HG03175 (cell line): ENCODE measurements around the gene HYAL2.
"Not testable (repeated sequence)": the region's sequence is repeated elsewhere in the genome, so short reads cannot be mapped to it uniquely, and the experiment has no call there.

Experiments used
- ATAC-seq: cut with Tn5 transposase; IDR thresholded peaks from one replicate; pipeline ENCODE4 v1.9.1; 2021; ENCODE audit warnings: mild to moderate bottlenecking, moderate library complexity; ENCODE audit not compliant: unreplicated experiment

Gene HYAL2

DNA sequence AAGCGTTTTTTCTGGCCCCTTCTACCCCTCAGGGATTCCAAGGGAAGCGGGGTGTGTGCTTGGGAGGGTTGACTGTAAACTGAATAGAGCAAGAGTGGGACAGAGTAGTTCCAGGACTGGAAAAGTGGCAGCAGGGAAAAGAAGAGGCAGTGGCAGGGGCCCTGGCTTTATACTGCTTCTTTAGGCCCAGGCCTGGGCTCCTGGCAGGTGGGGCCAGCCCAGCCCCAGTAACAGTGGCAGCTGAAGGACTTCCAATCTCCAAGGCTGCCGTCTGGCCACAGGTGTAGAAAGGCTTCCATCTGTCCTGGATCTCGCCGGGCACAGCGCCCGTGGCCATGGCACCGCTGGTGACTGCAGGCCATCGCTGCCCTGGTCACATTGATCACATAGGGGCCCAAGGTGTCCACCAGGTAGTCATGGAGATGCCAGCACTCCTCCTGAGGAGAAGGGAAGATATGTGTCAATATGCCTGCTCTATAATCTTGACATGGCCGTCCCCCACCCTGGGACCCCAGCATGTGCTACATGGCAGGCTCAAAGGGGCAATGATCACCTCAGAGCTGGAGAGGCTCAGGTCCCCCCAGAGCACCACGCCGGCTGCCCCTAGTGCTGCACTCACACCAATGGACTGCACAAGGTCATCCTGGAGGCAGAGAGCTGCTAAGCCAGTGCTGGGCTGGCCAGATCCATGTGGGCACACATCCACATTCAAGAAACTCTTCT lies 29.3 kb downstream of the HYAL2 start:
- ATAC-seq: no peak

GRCh38 chr3:50292159-50293078 lies 30.1 kb downstream of the HYAL2 start, which contains the start of gene IFRD2:
Gene IFRD2 (minus strand): TSS chr3:50292429. CDS start chr3:50292274, 155 bp downstream.
- peak; percentile 96 for ATAC-seq

DNA sequence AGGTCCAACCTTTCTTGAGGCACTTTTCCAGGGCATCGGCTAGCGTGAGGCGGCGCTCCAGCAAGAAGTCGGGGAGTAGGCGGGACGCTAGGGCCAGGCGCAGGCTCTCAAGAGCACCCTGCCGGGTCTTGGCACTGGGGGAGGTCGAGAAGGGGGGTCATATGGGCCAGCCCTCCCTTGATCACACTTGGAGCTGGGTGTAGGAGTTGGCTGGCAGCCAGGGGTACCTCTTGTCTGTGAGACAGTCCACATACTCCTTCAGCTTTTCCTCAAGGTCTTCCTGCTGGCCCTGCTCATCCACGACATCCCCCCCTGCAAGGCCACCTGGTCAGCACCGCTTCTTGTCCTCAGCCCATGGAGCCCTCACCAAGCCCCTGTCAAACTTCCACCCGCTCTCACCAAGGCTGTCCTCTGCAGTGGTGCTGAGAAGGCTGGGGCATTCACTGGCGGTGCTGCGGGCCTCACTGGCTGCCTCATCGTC lies 32.3 kb downstream of the HYAL2 start:
- ATAC-seq: no peak

- ATAC-seq: no peak
Observed at GRCh38 chr3:50289130-50289529, 33.4 kb downstream of the HYAL2 start.

- ATAC-seq: no peak
Observed at GRCh38 chr3:50288387-50289007, 34.0 kb downstream of the HYAL2 start.

DNA sequence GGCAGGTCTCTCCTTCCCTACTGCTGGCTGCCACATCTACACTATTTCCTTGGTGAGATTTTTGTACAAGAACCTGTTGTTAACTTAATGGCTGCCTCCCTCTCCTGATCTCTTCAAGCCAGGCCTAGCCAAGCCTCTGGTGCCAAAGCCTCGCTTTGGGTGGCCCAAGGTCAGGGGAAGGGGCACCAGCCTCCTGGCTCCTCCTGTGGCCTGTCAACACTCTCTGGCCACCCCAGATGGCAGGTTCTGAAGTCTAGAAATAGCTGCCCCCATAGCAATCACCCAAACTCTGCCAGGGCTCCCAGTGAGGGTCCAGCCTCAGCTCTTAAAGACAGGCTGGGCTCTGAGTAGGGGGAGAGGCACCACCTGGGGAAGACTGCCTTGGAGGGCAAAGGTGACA lies 35.3 kb downstream of the HYAL2 start:
- ATAC-seq: no peak

- no peak for ATAC-seq
Observed at GRCh38 chr3:50286322-50287227, 36.0 kb downstream of the HYAL2 start.

DNA sequence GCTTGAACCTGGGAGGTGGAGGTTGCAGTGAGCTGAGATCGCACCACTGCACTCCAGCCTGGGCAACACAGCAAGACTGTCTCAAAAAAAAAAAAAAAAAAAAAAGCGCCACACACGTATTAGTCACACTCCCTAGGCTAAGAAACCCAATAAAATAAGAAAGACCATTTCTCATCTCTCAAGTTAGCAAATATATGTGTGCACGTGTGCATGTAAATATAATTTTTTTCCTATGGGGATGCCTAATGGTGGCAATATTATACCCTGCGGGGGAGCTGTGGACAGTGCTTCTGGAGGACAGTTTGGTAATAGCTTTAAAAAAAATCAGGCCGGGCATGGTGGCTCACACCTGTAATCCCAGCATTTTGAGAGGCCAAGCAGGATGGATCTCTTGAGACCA lies 38.4 kb downstream of the HYAL2 start:
- ATAC-seq: not testable (repeated sequence)

DNA sequence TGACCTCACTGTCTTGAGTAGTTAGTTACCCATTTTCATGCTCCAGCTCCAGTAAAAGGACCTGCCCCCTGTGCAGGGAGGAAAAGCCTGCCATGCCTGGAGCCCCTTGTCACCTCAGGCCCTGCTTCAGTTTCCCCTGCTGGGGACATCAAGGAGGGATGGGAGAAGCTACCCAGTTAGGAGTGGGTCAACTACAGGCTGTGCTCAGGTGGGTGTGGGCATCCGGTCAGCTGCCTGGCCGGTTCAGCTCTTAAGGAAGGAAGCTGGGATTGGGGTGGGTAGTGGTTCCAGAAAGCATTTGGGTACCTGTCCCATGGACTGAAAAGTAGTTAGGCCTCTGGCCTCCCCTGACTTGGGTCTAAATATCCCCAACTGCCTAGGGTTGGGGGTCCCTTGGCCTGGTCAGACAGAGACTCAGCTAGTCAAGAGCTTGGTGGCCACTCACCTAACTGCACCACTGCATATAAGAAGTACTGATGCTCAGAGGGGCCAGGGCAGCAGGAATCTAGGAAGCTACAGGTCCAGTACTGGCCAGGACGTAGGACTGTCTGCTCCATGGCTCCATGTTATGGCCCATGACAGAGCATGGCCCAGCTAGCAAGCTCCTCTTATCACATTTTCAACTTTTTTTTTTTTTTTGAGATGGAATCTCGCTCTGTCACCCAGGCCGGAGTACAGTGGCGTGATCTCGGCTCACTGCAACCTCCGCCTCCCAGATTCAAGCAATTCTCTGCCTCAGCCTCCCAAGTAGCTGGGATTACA lies 43.1 kb downstream of the HYAL2 start:
- no peak for ATAC-seq

DNA sequence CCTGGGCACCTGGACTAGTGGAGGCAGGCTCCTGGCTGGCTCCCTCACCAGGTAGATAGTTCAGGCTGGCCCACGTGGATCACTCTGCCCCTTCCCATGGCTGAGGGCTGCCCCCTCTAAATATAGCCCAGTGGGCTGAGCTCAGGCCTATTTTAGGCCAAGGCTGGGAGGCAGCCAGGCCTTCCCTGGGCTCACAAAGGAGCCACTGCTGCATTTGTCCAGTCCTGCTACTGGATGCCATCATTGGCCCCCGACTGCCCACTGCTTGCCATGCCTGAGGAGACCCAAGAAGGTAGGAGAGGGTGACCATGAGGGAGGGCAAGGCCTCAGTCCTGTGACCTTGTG lies 43.7 kb downstream of the HYAL2 start, which contains the start of gene LSMEM2:
LSMEM2 (plus strand) TSS at position 208 of the 345 bp plus-strand sequence; CDS start at position 235, 27 bp downstream.
- no peak for ATAC-seq

DNA sequence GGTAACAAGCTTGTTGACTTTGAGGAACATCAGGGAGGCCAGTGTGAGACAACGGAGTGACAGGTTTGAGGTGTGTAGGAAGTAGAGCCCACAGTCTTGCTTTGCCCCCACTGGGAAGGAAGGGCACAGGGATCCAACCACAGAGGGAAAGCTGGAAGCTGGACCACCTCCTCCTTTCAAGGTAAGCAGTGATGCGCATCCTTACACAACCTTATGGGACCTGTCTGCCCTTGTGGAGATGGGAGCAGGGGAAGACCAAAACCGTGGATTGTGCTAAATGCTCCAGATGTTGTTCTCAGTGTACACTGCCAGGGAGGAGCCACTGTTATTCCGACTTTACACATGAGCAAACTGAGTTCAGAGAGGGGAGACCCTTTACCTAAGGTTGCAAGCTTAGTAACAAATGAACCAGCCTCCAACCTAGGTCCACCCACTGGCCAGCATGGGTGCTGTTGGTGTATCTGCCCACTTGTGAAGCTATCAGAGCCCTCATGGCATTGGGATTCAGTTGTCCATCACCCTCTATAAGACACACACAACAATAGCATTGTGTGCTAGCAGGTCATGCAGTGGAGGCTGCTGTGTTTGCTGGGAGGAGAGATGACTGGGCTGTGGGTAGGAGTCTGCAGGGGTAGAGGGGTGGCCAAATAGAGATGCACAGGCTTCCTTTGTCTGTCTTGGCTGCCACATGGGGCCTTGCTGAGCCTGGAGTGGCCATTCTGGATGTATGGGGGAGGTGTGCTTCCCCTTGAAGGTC lies 44.2 kb downstream of the HYAL2 start:
- ATAC-seq: no peak

GRCh38 chr3:50276762-50277101 lies 45.8 kb downstream of the HYAL2 start:
- no peak for ATAC-seq

- no peak for ATAC-seq
Observed at GRCh38 chr3:50275996-50276761, 46.4 kb downstream of the HYAL2 start.

DNA sequence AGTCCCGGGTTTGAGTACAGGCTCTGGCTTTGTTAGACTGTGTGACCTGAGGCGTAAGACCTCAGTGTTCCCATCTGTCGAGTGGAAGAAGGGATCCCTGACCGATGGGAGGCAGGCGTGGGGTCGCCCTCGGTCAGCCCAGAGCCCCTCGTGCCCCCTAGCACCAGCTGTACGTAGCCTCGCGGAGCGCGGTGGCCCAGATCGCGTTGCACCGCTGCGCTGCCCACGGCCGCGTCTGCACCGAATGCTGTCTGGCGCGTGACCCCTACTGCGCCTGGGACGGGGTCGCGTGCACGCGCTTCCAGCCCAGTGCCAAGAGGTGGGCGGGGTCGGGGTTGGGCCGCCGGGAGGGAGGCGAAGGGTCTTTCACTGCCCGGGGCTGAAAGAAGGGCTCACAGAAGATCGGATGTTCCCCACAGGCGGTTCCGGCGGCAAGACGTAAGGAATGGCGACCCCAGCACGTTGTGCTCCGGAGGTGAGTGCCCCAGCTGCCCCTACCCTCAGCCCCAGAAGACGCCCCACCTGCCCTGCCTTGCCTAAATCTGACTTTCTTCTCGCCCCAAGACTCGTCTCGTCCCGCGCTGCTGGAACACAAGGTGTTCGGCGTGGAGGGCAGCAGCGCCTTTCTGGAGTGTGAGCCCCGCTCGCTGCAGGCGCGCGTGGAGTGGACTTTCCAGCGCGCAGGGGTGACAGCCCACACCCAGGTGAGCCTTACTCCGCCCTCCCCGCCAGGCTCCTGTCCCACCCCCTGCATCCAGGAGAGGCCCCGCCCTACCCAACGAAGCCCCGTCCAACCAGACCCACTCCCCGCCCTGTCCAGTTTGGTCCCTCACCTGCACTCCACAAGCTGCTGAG lies 47.2 kb downstream of the HYAL2 start:
- ATAC-seq: no peak

DNA sequence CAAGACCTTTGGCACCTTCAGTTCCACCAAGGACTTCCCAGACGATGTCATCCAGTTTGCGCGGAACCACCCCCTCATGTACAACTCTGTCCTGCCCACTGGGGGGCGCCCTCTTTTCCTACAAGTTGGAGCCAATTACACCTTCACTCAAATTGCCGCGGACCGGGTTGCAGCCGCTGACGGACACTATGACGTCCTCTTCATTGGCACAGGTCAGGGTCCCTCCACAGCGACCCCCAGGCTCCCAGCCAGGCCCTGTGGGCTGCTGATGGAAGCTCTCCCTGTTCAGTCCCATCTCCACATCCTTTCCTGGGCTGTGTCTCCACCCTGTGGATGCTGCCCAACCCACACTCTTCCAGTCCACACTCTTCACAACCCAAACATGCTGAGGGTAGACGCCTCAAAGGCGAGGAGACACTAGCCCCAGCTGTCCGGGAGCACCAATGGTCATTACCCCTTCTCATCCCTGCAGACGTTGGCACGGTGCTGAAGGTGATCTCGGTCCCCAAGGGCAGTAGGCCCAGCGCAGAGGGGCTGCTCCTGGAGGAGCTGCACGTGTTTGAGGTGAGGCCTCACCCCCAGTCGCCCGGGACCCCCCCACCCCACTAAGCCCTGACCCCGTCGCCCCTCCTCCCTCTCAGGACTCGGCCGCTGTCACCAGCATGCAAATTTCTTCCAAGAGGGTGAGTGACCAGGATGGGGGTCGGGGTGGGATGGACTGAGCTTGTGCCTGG lies 48.0 kb downstream of the HYAL2 start:
- no peak for ATAC-seq

- ATAC-seq: no peak
Observed at GRCh38 chr3:50273689-50274065, 48.9 kb downstream of the HYAL2 start.
